Measurements from ENCODE around the gene ZNF638.

The ZNF638 gene

GRCh38 chr2:71461304-71461671 lies 129.7 kb downstream of the ZNF638 start:
- peaks cover 8% of the 10 kb centered on the region for H3K27me3 Mint-ChIP-seq

DNA sequence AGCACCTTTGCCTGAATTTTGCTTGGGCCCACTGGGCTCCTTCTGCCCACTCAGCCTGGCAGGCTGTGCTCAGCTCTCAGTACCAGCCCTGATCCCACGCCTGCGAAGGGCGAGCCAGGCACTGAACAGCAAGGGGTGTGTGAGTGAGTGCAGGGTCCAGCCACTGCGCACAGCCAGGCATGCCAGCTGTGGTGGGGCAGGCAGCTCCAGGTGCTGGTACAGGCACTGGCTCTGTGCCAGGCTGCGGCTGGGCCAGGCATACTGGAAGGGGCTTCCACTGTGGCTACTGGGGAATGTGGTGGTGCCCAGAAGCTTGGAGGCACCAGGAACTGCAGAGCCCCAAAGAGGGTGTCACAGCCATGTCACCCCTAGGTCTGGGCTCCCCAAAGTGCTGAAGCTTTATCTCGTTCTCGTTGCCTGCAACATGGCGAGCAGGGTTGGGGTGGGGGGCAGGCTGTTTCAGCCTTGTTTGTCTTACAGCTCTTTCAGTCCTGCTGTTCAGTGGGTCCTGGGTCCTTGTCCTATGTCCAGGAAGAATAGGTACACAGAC lies 130.5 kb downstream of the ZNF638 start:
- Mint-ChIP-seq H3K36me3 (ENCODE audit: low read depth) (no peaks in the 10 kb centered on the region), H3K27ac (no peak overlapping the region), H3K4me1 (ENCODE audit: low read depth) (peaks cover 4% of the 10 kb centered on the region), H3K4me3 (no peak overlapping the region), H3K9me3 (no peaks in the 10 kb centered on the region), H3K27me3 (peaks cover 11% of the 10 kb centered on the region)

More at GRCh38 chr2:71461304-71461671, 129.7 kb downstream of the ZNF638 start:
- no peaks in the 10 kb centered on the region for H3K36me3 Mint-ChIP-seq (ENCODE audit: low read depth)
- no peaks in the 10 kb centered on the region for H3K9me3 Mint-ChIP-seq
- no peaks in the 10 kb centered on the region for H3K4me1 Mint-ChIP-seq (ENCODE audit: low read depth)
- H3K4me3 Mint-ChIP-seq, result no peak overlapping the region
- H3K27ac Mint-ChIP-seq, result no peak overlapping the region

- H3K4me1 Mint-ChIP-seq (ENCODE audit: low read depth), result peaks cover 5% of the 10 kb centered on the region
- H3K9me3 Mint-ChIP-seq, result no peaks in the 10 kb centered on the region
- H3K27ac Mint-ChIP-seq, result no peak overlapping the region
- no peak overlapping the region for H3K4me3 Mint-ChIP-seq
- H3K27me3 Mint-ChIP-seq, result peaks cover 12% of the 10 kb centered on the region
- no peaks in the 10 kb centered on the region for H3K36me3 Mint-ChIP-seq (ENCODE audit: low read depth)
Observed at GRCh38 chr2:71462641-71463341, 131.2 kb downstream of the ZNF638 start.

DNA sequence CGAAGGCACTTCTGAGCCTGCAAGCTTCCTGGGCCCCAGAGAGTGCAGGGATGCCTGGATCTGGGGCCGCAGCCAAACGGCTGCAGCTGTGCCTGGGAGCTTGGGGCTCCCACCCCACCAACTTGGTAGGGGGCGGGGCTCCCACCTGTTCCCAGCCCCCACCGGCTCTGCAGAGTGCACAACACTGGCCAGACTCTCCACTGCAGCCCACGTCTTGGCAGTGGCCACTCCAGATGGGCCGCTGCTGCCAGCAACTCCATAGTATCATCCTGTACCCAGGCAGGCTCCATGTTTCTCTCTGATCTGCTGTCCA lies 131.7 kb downstream of the ZNF638 start:
- Mint-ChIP-seq H3K4me3 (no peak overlapping the region), H3K9me3 (no peaks in the 10 kb centered on the region), H3K4me1 (ENCODE audit: low read depth) (peaks cover 5% of the 10 kb centered on the region), H3K36me3 (ENCODE audit: low read depth) (no peaks in the 10 kb centered on the region), H3K27ac (no peak overlapping the region), H3K27me3 (peaks cover 16% of the 10 kb centered on the region)

DNA sequence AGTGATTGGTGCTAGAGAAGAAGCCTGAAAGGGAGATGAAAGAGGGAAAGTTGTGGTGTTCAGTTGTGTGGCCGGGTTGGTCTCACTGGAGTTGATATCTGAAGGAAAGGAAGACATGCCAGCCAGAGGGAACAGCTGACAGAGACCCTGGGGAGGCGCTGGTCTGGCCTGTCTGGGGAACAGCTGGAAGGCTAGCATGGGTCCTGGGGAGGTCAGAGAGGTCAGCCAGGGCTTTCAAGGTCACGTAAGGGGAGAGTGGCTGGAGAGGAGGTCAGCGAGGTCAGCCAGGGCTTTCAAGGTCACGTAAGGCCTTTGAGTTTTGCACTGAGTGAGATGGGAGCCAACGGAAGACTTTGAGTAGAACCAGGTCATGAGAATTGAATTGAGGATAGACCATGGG lies 132.8 kb downstream of the ZNF638 start:
- H3K27me3 Mint-ChIP-seq, result peaks cover 27% of the 10 kb centered on the region
- H3K36me3 Mint-ChIP-seq (ENCODE audit: low read depth), result no peaks in the 10 kb centered on the region
- no peak overlapping the region for H3K27ac Mint-ChIP-seq
- no peak overlapping the region for H3K4me3 Mint-ChIP-seq
- H3K4me1 Mint-ChIP-seq (ENCODE audit: low read depth), result peaks cover 5% of the 10 kb centered on the region
- no peaks in the 10 kb centered on the region for H3K9me3 Mint-ChIP-seq

DNA sequence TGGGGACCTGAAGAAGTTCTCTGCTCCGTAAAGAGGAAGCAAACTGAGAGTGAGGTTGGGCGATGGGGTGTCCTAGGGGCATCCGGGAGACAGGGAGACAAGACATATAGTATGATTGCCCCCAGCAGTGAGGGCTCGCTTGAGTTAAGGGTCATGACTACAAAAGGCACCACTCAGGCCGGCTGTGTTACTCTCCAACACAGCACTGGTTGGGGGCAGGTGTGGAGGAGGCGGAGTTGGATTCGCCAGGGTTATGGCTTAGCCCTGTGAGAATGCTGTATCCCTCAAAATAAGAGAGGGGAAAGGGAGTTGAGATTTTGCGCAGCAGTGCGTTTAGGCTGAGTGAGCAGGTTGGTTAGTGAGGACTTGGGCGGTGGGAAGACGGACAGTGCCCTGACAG lies 133.8 kb downstream of the ZNF638 start:
- no peaks in the 10 kb centered on the region for H3K9me3 Mint-ChIP-seq
- peaks cover 33% of the 10 kb centered on the region for H3K27me3 Mint-ChIP-seq
- H3K4me3 Mint-ChIP-seq, result no peak overlapping the region
- H3K27ac Mint-ChIP-seq, result no peak overlapping the region
- H3K36me3 Mint-ChIP-seq (ENCODE audit: low read depth), result no peaks in the 10 kb centered on the region
- peaks cover 5% of the 10 kb centered on the region for H3K4me1 Mint-ChIP-seq (ENCODE audit: low read depth)

- no peaks in the 10 kb centered on the region for H3K9me3 Mint-ChIP-seq
- peaks cover 5% of the 10 kb centered on the region for H3K4me1 Mint-ChIP-seq (ENCODE audit: low read depth)
- no peak overlapping the region for H3K27ac Mint-ChIP-seq
- H3K4me3 Mint-ChIP-seq, result no peak overlapping the region
- peaks cover 36% of the 10 kb centered on the region for H3K27me3 Mint-ChIP-seq
- H3K36me3 Mint-ChIP-seq (ENCODE audit: low read depth), result no peaks in the 10 kb centered on the region
Observed at GRCh38 chr2:71465961-71466300, 134.3 kb downstream of the ZNF638 start.

- Mint-ChIP-seq H3K4me1 (ENCODE audit: low read depth) (peaks cover 5% of the 10 kb centered on the region), H3K27me3 (peaks cover 36% of the 10 kb centered on the region), H3K27ac (no peak overlapping the region), H3K9me3 (no peaks in the 10 kb centered on the region), H3K4me3 (peak overlapping the region; percentile 78), H3K36me3 (ENCODE audit: low read depth) (no peaks in the 10 kb centered on the region)
Observed at GRCh38 chr2:71466301-71467179, 135.0 kb downstream of the ZNF638 start.

DNA sequence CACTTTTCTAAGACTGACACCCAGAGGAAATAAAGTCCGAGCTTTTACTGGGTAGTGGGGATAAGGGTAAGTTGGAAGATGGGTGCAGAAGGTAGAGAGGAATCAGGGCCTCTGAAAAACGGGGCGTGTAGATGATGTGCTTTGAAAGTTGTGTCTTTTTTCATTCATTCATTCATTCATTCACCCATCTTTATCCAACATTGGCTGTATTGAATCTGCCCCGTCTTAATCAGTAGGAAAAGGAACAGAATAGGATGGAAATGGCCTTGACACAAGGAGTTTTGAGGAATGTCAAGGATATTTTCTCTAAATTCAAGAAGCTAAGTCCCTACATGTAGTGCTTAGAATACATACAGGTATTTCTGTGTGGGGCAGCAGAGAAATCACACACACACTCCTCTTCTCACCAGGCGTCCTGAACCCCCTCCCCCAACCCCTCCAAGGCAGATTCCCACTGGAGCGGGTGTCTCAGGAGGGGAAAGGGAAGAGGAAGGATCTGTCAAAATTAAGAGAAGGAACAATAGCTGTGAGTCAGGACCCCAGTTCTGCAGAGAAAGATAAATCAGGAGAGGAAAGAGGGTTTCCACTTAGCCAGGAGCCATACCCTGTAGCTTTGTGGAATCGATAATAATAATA lies 135.7 kb downstream of the ZNF638 start:
- H3K27me3 Mint-ChIP-seq, result peaks cover 36% of the 10 kb centered on the region
- no peaks in the 10 kb centered on the region for H3K9me3 Mint-ChIP-seq
- no peaks in the 10 kb centered on the region for H3K36me3 Mint-ChIP-seq (ENCODE audit: low read depth)
- peaks cover 5% of the 10 kb centered on the region for H3K4me1 Mint-ChIP-seq (ENCODE audit: low read depth)
- no peak overlapping the region for H3K27ac Mint-ChIP-seq
- peak overlapping the region; percentile 78 for H3K4me3 Mint-ChIP-seq

- H3K9me3 Mint-ChIP-seq, result no peaks in the 10 kb centered on the region
- H3K36me3 Mint-ChIP-seq (ENCODE audit: low read depth), result no peaks in the 10 kb centered on the region
- H3K4me1 Mint-ChIP-seq (ENCODE audit: low read depth), result peaks cover 5% of the 10 kb centered on the region
- no peak overlapping the region for H3K4me3 Mint-ChIP-seq
- H3K27me3 Mint-ChIP-seq, result peaks cover 36% of the 10 kb centered on the region
- no peak overlapping the region for H3K27ac Mint-ChIP-seq
Observed at GRCh38 chr2:71468279-71469015, 136.9 kb downstream of the ZNF638 start.

DNA sequence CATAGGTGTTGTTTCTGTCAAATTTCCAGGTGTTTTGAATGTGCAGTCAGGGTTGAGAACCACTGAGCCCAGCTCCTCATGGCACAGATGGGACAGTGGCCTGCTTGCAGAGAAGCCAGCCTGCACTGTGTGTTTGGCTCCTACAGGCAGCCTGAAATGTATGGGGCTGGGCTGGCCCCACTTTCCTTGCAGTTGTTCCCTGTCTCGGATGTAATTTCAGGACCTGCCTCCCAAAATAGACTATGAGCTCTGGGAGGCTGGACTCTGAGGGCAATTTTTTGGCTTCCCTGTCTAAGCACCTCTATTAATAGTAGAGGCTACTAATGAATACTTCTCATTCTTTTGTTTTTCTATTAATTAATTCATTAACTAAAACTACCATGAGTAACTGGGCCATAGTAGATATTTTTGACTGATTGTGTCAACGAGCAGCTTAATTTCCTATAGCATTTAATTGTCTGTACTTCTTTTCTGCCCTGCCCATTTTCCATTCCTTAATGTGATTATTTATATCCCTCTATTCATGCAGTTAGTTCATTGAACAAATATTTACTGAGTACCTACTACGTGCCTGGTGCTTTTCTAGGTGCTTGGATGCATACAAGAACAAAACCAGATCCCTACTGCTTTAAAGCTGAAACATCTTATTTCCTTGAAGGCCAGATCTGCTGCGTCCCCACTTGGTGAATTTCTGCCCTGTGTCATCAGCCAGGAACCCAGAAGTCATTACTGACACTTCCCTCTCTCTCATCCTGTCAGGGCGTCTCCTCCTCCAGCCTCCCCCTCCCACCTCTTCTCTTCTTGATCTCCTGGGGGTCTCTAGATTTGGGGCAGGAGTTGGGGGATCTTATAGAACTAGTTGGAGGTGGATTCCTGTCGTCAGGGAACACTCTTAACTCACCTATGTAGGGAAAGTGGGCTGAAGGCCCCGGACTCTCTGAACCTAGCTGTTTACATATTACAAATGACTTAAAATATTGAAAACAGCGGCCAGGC lies 138.1 kb downstream of the ZNF638 start:
- H3K27me3 Mint-ChIP-seq, result peaks cover 38% of the 10 kb centered on the region

GRCh38 chr2:71471276-71471675 lies 139.7 kb downstream of the ZNF638 start:
- Mint-ChIP-seq H3K27me3 (peaks cover 42% of the 10 kb centered on the region), H3K4me3 (no peak overlapping the region), H3K4me1 (ENCODE audit: low read depth) (peaks cover 5% of the 10 kb centered on the region), H3K27ac (no peak overlapping the region), H3K36me3 (ENCODE audit: low read depth) (no peaks in the 10 kb centered on the region), H3K9me3 (no peaks in the 10 kb centered on the region)

More for the DNA sequence above, 138.1 kb downstream of the ZNF638 start:
- no peaks in the 10 kb centered on the region for H3K9me3 Mint-ChIP-seq
- peaks cover 5% of the 10 kb centered on the region for H3K4me1 Mint-ChIP-seq (ENCODE audit: low read depth)
- H3K27ac Mint-ChIP-seq, result no peak overlapping the region
- H3K4me3 Mint-ChIP-seq, result no peak overlapping the region
- no peaks in the 10 kb centered on the region for H3K36me3 Mint-ChIP-seq (ENCODE audit: low read depth)

- Mint-ChIP-seq H3K36me3 (ENCODE audit: low read depth) (no peaks in the 10 kb centered on the region), H3K9me3 (no peaks in the 10 kb centered on the region), H3K27ac (no peak overlapping the region), H3K27me3 (peaks cover 39% of the 10 kb centered on the region), H3K4me3 (no peak overlapping the region), H3K4me1 (ENCODE audit: low read depth) (peaks cover 2% of the 10 kb centered on the region)
Observed at GRCh38 chr2:71472019-71472418, 140.4 kb downstream of the ZNF638 start.

Data from stimulated activated naive CD8-positive, alpha-beta T cell treated with anti-CD3 and anti-CD28 coated beads, Interleukin-15, Interleukin-2, amounts not matched to agents 100 ng/mL and 50 ng/mL, for 24 hours (primary cell).